ENCODE results near the gene IVNS1ABP. TPM values are rescaled to one million over a fixed set of nuclear protein-coding genes. Genes with fewer than 3 reads are reported as not detected.

IVNS1ABP gene
- total and polyA plus RNA-seq, 9 of the 15 experiments (the other 6 are each of a cell fraction or from before 2014, with no cell fraction given), result 30.6 to 126 (median 77.7) TPM

DNA sequence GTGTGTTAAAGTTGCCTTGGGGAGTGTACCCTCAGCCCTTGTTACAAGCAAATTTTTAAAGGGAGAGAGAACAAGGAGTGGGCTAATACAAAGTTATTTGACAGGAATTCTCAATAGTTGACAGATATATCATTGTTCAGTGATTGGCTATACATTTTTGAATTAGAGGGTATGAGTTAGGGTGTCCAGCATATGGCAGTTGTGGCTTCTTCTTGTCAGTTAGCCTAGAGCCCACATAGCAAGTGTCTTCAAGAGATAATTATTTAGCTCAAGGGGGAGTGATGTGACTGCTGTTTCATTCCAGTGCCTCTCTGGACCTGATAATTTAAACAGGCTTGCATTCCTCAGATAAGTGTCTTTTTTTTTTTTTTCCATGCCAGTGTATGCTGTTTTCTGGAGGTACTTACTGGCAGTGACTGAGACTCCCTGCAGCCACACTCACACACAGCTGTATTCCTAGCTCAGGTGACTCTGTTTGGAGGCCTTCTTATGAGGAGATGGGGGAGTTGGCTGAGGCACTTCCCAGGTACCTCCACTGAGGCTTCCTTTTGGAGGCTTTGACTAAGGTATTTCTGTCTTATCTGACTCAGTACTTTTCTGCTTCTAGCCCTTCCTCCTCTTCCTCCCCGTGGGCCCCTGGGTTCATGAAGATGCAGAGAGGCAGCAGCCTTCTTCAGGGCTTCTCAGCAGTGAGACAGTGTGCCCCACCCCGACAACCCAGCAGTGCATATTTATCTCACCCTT lies 32.3 kb downstream of the IVNS1ABP start (continued):
- TF ChIP-seq ZNF407 (IDR thresholded peaks at IDR 0.05; ENCODE audit: low read depth) (no peak), CXXC5 (CRISPR knock-in tag; IDR thresholded peaks at IDR 0.05) (peak; percentile 64; the same call in 1 of the 2 replicates), POLR2AphosphoS2 (IDR thresholded peaks at IDR 0.05; ENCODE audit: low read length) (no peak), MAFG (tag; conservative IDR thresholded peaks at IDR 0.05) (peak; percentile 78), MLX (CRISPR knock-in tag; conservative IDR thresholded peaks at IDR 0.05) (no peak), MAFK (IDR thresholded peaks at IDR 0.05; ENCODE audit: low read length) (no peak; the same call in 1 of the 2 replicates), BHLHE40 (IDR thresholded peaks at IDR 0.05; ENCODE audit: low read length) (peak; percentile 81), STAG1 (CRISPR knock-in tag; IDR thresholded peaks at IDR 0.05; ENCODE audit: borderline replicate concordance) (no peak), AFF4 (CRISPR knock-in tag; IDR thresholded peaks at IDR 0.05) (peak; percentile 78; the same call in 1 of the 2 replicates), ZNF384 (IDR thresholded peaks at IDR 0.05; ENCODE audit: low read depth, low read length) (peak; percentile 100), LCOR (CRISPR knock-in tag; IDR thresholded peaks at IDR 0.05) (peak; percentile 97)
